HL-60 (cell line): Measurements from ENCODE around the gene SLC35A4.

ENCODE experiments used
- DNase-seq, 2 experiments: peaks; one replicate each; pipeline ENCODE4 v3.0.0-alpha.2; 2010 to 2020; ENCODE audit warnings: low read depth in 1 of 2, low spot score in 1 of 2
- H3K27ac ChIP-seq: fragments of 250-450 bp; sonication (Bioruptor Pico); replicated peaks from 2 replicates; pipeline ENCODE4 v1.5.1; 2020; ENCODE audit warnings: mild to moderate bottlenecking, moderate library complexity
- H3K27me3 ChIP-seq: fragments of 250-450 bp; sonication (Bioruptor Pico); 2 replicates; pipeline ENCODE4 v1.5.1; 2021; ENCODE audit warnings: mild to moderate bottlenecking, moderate library complexity; ENCODE audit not compliant: insufficient read depth, poor library complexity, severe bottlenecking
- H3K4me3 ChIP-seq: replicated peaks from 2 replicates; pipeline ENCODE4 v1.5.1; 2011; ENCODE audit warnings: mild to moderate bottlenecking, control low read depth, low read length; ENCODE audit not compliant: insufficient read depth
- CTCF ChIP-seq: IDR thresholded peaks from one replicate; pipeline ENCODE4 v1.5.1; 2011; ENCODE audit warnings: low read length, control low read depth, inconsistent platforms; ENCODE audit not compliant: insufficient read depth
- GABPA ChIP-seq: IDR thresholded peaks from 2 replicates; pipeline ENCODE4 v1.6.1; 2012; ENCODE audit warnings: low read depth
- POLR2AphosphoS5 ChIP-seq: IDR thresholded peaks from 2 replicates; pipeline ENCODE4 v1.6.1; 2012; ENCODE audit warnings: low read depth
- SPI1 ChIP-seq: IDR thresholded peaks from 2 replicates; pipeline ENCODE4 v1.6.1; 2012; ENCODE audit warnings: low read depth, mild to moderate bottlenecking, borderline replicate concordance
- long read RNA-seq: library from polyadenylated mRNA; unstranded; transcript quantifications from one replicate; pipeline ENCODE4 v2.0.0, GENCODE V29; 2020
- TF ChIP-seq, protein P1 (sequence below): IDR thresholded peaks from 2 replicates; pipeline ENCODE4 v1.6.1; 2012; ENCODE audit warnings: low read depth; ENCODE audit not compliant: insufficient replicate concordance

The SLC35A4 gene
- long read RNA-seq, transcript SLC35A4-202 (2 exons, 3,617 nt), result minor isoform, 10 of 412 reads
- long read RNA-seq, transcript SLC35A4-201 (3 exons, 3,041 nt), result major isoform, 381 of 412 reads
- long read RNA-seq, partial matches to known transcripts, result 11 of 412 reads
- long read RNA-seq, other reads (novel, unspliced or antisense), result 10 of 412 reads

DNA sequence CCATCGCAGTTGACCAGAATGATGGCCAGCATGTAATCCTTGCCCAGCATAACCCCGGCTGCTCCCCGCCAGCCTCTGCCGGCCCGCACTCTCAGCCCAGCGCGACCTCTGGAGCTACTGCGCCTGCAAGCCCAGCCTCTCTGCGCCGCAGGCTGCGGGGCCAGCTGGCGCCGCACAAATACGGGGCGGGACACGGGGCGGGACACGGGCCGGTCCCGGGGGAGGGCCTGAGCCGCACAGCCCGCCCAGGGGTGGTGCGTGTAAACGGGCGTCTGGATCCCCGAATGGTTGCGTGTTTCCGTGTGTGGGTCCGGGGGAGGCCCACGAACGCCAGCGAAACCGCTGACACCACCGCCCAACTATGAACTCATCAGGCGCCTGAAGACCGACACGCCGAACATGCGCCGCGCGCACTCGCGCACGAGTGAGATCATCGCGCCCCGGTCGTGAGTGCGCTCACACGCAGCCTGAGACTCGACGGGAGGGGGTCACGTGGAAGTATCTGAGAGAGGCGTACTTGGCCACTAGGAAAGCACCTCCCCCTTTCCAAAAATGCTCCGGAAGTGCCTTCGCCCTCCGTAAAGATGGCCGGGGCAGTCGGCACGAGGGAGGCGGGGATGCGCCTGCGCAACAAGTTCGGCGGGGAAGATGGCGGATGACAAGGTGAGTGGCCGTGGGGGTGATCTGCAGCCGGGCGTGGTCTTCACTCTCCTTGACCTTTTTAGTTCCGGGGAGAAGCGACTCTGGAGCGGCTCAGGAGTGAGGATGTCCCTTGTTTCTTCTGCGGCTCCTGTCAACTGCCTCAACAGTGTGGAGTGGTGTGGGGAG lies at the start of gene SLC35A4, which contains the start of gene APBB3:
SLC35A4 (plus strand) TSS at position 633 of the 828 bp plus-strand sequence. CDS start 2,342 bp downstream, outside the sequence.
APBB3 (minus strand) TSS at position 403 of the 828 bp plus-strand sequence; CDS start at position 50, 353 bp downstream.
- H3K4me3 ChIP-seq, result peak within 1 kb of the TSS; percentile 69
- DNase-seq, result peak; percentile 99
- TF ChIP-seq, protein P1, sequence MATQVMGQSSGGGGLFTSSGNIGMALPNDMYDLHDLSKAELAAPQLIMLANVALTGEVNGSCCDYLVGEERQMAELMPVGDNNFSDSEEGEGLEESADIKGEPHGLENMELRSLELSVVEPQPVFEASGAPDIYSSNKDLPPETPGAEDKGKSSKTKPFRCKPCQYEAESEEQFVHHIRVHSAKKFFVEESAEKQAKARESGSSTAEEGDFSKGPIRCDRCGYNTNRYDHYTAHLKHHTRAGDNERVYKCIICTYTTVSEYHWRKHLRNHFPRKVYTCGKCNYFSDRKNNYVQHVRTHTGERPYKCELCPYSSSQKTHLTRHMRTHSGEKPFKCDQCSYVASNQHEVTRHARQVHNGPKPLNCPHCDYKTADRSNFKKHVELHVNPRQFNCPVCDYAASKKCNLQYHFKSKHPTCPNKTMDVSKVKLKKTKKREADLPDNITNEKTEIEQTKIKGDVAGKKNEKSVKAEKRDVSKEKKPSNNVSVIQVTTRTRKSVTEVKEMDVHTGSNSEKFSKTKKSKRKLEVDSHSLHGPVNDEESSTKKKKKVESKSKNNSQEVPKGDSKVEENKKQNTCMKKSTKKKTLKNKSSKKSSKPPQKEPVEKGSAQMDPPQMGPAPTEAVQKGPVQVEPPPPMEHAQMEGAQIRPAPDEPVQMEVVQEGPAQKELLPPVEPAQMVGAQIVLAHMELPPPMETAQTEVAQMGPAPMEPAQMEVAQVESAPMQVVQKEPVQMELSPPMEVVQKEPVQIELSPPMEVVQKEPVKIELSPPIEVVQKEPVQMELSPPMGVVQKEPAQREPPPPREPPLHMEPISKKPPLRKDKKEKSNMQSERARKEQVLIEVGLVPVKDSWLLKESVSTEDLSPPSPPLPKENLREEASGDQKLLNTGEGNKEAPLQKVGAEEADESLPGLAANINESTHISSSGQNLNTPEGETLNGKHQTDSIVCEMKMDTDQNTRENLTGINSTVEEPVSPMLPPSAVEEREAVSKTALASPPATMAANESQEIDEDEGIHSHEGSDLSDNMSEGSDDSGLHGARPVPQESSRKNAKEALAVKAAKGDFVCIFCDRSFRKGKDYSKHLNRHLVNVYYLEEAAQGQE, result no peak
- no peak for TF ChIP-seq CTCF
- TF ChIP-seq SPI1, result no peak; the same call in 1 of the 2 replicates
- TF ChIP-seq GABPA, result peak; percentile 44; the same call in 1 of the 2 replicates
- peak; percentile 89 for TF ChIP-seq POLR2AphosphoS5
- peak within 1 kb of the TSS; percentile 84 for H3K27ac ChIP-seq
- no peaks in the 10 kb centered on the region for H3K27me3 ChIP-seq

DNA sequence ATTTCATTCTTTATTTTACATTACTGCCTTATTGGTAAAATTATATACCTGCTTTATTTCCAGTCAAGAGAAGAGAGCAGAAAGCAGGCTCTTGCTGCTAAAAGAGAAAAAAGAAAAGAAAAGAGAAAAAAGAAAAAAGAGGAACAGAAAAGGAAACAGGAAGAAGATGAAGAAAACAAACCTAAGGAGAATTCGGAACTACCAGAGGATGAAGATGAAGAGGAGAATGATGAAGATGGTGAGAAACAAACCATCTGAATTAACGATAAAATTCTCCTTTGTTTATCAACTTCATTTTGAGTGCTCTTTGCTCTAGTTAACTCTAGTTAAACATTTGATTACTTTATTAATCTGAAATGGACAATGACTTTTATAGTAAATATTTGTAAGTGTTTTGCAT lies 40.6 kb upstream of the SLC35A4 start:
- Histone ChIP-seq H3K27me3 (no peaks in the 10 kb centered on the region), H3K4me3 (no peak overlapping the region), H3K27ac (no peak overlapping the region)
- no peak for TF ChIP-seq CTCF
- TF ChIP-seq SPI1, result 0 out of 2 replicates have a peak, but pooled peaks have one; percentile 14
- no peak for DNase-seq

- TF ChIP-seq, protein P1, result no peak
- Histone ChIP-seq H3K27ac (no peak overlapping the region), H3K27me3 (no peaks in the 10 kb centered on the region), H3K4me3 (no peak overlapping the region)
- DNase-seq, result no peak
These were observed 24.4 kb upstream of the SLC35A4 start for GRCh38 chr5:140540227-140540626.

DNA sequence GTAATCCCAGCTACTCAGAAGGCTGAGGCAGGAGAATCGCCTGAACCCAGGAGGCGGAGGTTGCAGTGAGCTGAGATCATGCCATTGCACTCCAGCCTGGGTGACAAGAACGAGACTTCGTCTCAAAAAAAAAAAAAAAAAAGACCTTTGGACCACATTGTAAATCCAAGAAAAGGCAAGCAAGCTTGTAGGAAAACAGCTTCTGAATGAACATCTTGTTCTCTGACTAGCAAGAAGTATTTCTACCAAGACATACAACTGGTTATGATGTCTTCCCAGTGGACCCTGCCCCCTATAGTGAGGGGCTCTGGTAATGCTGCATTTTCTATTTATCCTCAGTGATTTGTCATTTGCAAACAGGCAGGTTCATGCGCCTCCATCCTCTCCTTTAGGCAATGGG lies 21.7 kb upstream of the SLC35A4 start:
- Histone ChIP-seq H3K27me3 (no peaks in the 10 kb centered on the region), H3K4me3 (no peak overlapping the region), H3K27ac (no peak overlapping the region)
- DNase-seq, result no peak
- TF ChIP-seq, protein P1, result no peak
- no peak for TF ChIP-seq POLR2AphosphoS5
